ENCODE measurements around the gene PRKAG2. TPM values are rescaled to one million over a fixed set of nuclear protein-coding genes. Genes with fewer than 3 reads are reported as not detected.

PRKAG2 gene
- total and polyA plus RNA-seq, 2 of the 8 experiments (the other 6 are each of a cell fraction or from before 2014, with no cell fraction given), result 7.5 to 18.1 TPM

- Histone ChIP-seq H4K5ac (ENCODE audit: insufficient read length, low read depth, low read length) (no peak overlapping the region), H3K79me1 (ENCODE audit: low read depth, low read length) (no peaks in the 10 kb centered on the region), H2BK15ac (ENCODE audit: low read length) (no peak overlapping the region), H3K56ac (replicated peaks; ENCODE audit: insufficient read length, low read depth, low read length) (no peak overlapping the region), H2AFZ (ENCODE audit: low read length) (no peak overlapping the region), H2BK20ac (ENCODE audit: low read length) (no peak overlapping the region), H3K4me2 (ENCODE audit: insufficient read depth in 1 of 2, low read depth in 2 of 2, low read length in 2 of 2) (no peak overlapping the region), H3K79me2 (ENCODE audit: control insufficient read depth in 1 of 2, insufficient read depth in 2 of 2, low read length in 2 of 2) (no peaks in the 10 kb centered on the region), H3K4ac (replicated peaks; ENCODE audit: insufficient read length, low read depth, low read length) (no peak overlapping the region), H3K18ac (ENCODE audit: extremely low read depth, low read length) (no peak overlapping the region), H4K20me1 (replicated peaks in 1 of 2; ENCODE audit: control insufficient read depth in 1 of 2, insufficient read depth in 2 of 2, low read length in 2 of 2) (no peaks in the 10 kb centered on the region), H3K23me2 (ENCODE audit: low read depth, low read length) (peaks cover 2% of the 10 kb centered on the region; the same call in 1 of the 2 replicates), H3K27ac (ENCODE audit: low read depth, low read length) (no peak overlapping the region), H2BK120ac (replicated peaks; ENCODE audit: low read depth, low read length) (no peak overlapping the region), H3K27me3 (replicated peaks in 1 of 4; ENCODE audit: control insufficient read depth in 3 of 4, extremely low read depth in 1 of 4, insufficient read depth in 3 of 4, low read length in 3 of 4) (peaks cover 0 to 3% (median 0%) of the 10 kb centered on the region in 4 experiments; a peak in 3 of 7 replicates), H2BK5ac (ENCODE audit: low read depth, low read length) (no peak overlapping the region), H3K14ac (ENCODE audit: insufficient read length) (no peak overlapping the region), H3K4me1 (replicated peaks in 1 of 4; ENCODE audit: control insufficient read depth in 3 of 4, insufficient read depth in 4 of 4, low read length in 3 of 4) (no peaks in the 10 kb centered on the region), H4K8ac (ENCODE audit: extremely low read depth, insufficient read depth, low read length) (no peak overlapping the region), H4K91ac (replicated peaks; ENCODE audit: insufficient read length, low read length) (no peak overlapping the region), H3K9me3 (ENCODE audit: insufficient read depth in 2 of 2, low read depth in 1 of 2, low read length in 1 of 2) (no peaks in the 10 kb centered on the region), H2BK12ac (ENCODE audit: low read depth, low read length) (no peak overlapping the region), H3K4me3 (ENCODE audit: extremely low read depth in 1 of 4, insufficient read depth in 2 of 4, low read depth in 3 of 4, low read length in 4 of 4) (no peak overlapping the region), H3K23ac (ENCODE audit: insufficient read length) (no peak overlapping the region), H3K9ac (replicated peaks in 1 of 4; ENCODE audit: extremely low read depth in 1 of 4, low read depth in 3 of 4, low read length in 3 of 4) (no peak overlapping the region), H2AK5ac (ENCODE audit: low read depth, low read length) (no peak overlapping the region), H3K36me3 (ENCODE audit: control insufficient read depth in 2 of 4, insufficient read depth in 4 of 4, low read length in 3 of 4) (no peaks in the 10 kb centered on the region)
- DNase-seq (ENCODE audit: low read depth in 1 of 2, low spot score in 2 of 2), result no peak
- CTCF ChIA-PET (ENCODE audit: partially characterized antibody), result no interaction called here
- POLR2A ChIA-PET (ENCODE audit: partially characterized antibody), result no interaction called here
- 84% methylated on average over 7 of the region's 7 CpGs; no CpG with 5 or more reads in 1 of the 2 experiments for WGBS, 2 experiments (ENCODE audit: extremely low coverage in 1 of 2, insufficient coverage in 1 of 2, insufficient read length in 1 of 2, insufficient replicate concordance in 2 of 2, low coverage in 1 of 2, low lambda C conversion rate in 2 of 2, missing lambda C conversion rate in 1 of 2)
- no peak for FAIRE-seq
- no peak for TF ChIP-seq ASH2L (IDR thresholded peaks at IDR 0.05; ENCODE audit: low read length)
- TF ChIP-seq EGR1 (IDR thresholded peaks at IDR 0.05; ENCODE audit: borderline replicate concordance, low read depth, low read length), result no peak
- TF ChIP-seq SIN3A (conservative IDR thresholded peaks at IDR 0.05 in 1 of 2, IDR thresholded peaks at IDR 0.05 in 1 of 2; ENCODE audit: low read depth in 1 of 2, low read length in 2 of 2), result no peak
- no peak for TF ChIP-seq JUND (IDR thresholded peaks at IDR 0.05; ENCODE audit: low read length)
- TF ChIP-seq YY1 (IDR thresholded peaks at IDR 0.05; ENCODE audit: low read depth, low read length), result no peak
- TF ChIP-seq BRCA1 (IDR thresholded peaks at IDR 0.05; ENCODE audit: low read depth, low read length), result no peak
- TF ChIP-seq TCF12 (IDR thresholded peaks at IDR 0.05; ENCODE audit: low read depth, low read length), result no peak
- no peak for TF ChIP-seq TBP (IDR thresholded peaks at IDR 0.05; ENCODE audit: low read depth, low read length)
- TF ChIP-seq RFX5 (IDR thresholded peaks at IDR 0.05; ENCODE audit: borderline replicate concordance, low read depth, low read length), result no peak
- TF ChIP-seq KDM4A (IDR thresholded peaks at IDR 0.05; ENCODE audit: low read depth, low read length, severe bottlenecking), result no peak
- no peak for TF ChIP-seq PHF8 (conservative IDR thresholded peaks at IDR 0.05; ENCODE audit: low read depth, low read length)
- no peak for TF ChIP-seq BACH1 (IDR thresholded peaks at IDR 0.05; ENCODE audit: low read length)
These were observed 27.4 kb upstream of the PRKAG2 start for GRCh38 chr7:151904270-151904669.

Data from H1 (cell line).